IMR-90 (cell line): ENCODE data around the gene ESYT1. TPM values are rescaled to one million over a fixed set of nuclear protein-coding genes. Genes with fewer than 3 reads are reported as not detected.

ENCODE experiments used
- ATAC-seq: fragments of 200-7000 bp; cut with Tn5 transposase; 2 replicates; pipeline ENCODE4 v1.9.1; 2020; ENCODE audit warnings: low read depth, mild to moderate bottlenecking, moderate library complexity
- BruUV-seq: library from RNA; stranded (reverse); fragments of 400-500 nt; replicated peaks from 2 replicates; lab custom pipeline; 2021; lab: Mats Ljungman, UMichigan
- CTCF ChIA-PET: fragments of 300-600 bp; formaldehyde crosslinking; extraction: SDS; loops from one replicate; lab custom pipeline; 2021; ENCODE audit warnings: antibody characterized with exemption; lab: Yijun Ruan, JAX
- POLR2A ChIA-PET: fragments of 300-600 bp; sonication (Branson Sonifier 250); formaldehyde crosslinking; loops from one replicate; lab custom pipeline; 2022; ENCODE audit warnings: antibody characterized with exemption; ENCODE audit not compliant: unreplicated experiment; lab: Charles Lee
- DNase-seq: peaks from one replicate; pipeline ENCODE4 v3.0.0; 2013
- H2AFZ ChIP-seq: replicated peaks from 2 replicates; pipeline ENCODE3; 2013; ENCODE audit warnings: low read length, mild to moderate bottlenecking; ENCODE audit not compliant: poor library complexity
- H2AK5ac ChIP-seq: 2 replicates; pipeline ENCODE4 v1.6.1; 2013; ENCODE audit warnings: low read depth, low read length, inconsistent platforms
- H2AK9ac ChIP-seq: replicated peaks from 2 replicates; pipeline ENCODE3; 2013; ENCODE audit warnings: mild to moderate bottlenecking, low read depth, low read length, moderate library complexity; ENCODE audit not compliant: poor library complexity
- H2BK120ac ChIP-seq: 2 replicates; pipeline ENCODE4 v1.6.1; 2013; ENCODE audit warnings: low read depth, low read length, inconsistent platforms
- H2BK15ac ChIP-seq: 3 replicates; pipeline ENCODE4 v1.6.1; 2013; ENCODE audit warnings: low read depth, low read length, inconsistent platforms
- H2BK20ac ChIP-seq: 2 replicates; pipeline ENCODE4 v1.6.1; 2013; ENCODE audit warnings: low read depth, mild to moderate bottlenecking, inconsistent platforms, low read length, moderate library complexity
- H2BK5ac ChIP-seq: 2 replicates; pipeline ENCODE4 v1.6.1; 2013; ENCODE audit warnings: mild to moderate bottlenecking, low read depth, low read length, inconsistent platforms; ENCODE audit not compliant: poor library complexity, severe bottlenecking
- H3K14ac ChIP-seq: replicated peaks from 2 replicates; pipeline ENCODE4 v1.6.1; 2013; ENCODE audit warnings: low read depth, low read length, inconsistent platforms
- H3K18ac ChIP-seq: 2 replicates; pipeline ENCODE4 v1.6.1; 2013; ENCODE audit warnings: low read depth, low read length, control low read depth
- H3K23ac ChIP-seq: 2 replicates; pipeline ENCODE4 v1.6.1; 2013; ENCODE audit warnings: low read depth, low read length, inconsistent platforms
- H3K27ac ChIP-seq: 2 replicates; pipeline ENCODE4 v1.5.1; 2013; ENCODE audit warnings: mild to moderate bottlenecking, control low read depth, low read length; ENCODE audit not compliant: insufficient read depth
- H3K27me3 ChIP-seq: 2 replicates; pipeline ENCODE4 v1.6.1; 2013; ENCODE audit warnings: low read length; ENCODE audit not compliant: control insufficient read depth, insufficient read depth
- H3K36me3 ChIP-seq: 2 replicates; pipeline ENCODE4 v1.6.1; 2013; ENCODE audit warnings: low read length, mixed read lengths; ENCODE audit not compliant: control insufficient read depth, insufficient read depth
- H3K4ac ChIP-seq: 2 replicates; pipeline ENCODE4 v1.6.1; 2013; ENCODE audit warnings: low read depth, low read length, inconsistent platforms
- H3K4me1 ChIP-seq: 2 replicates; pipeline ENCODE4 v1.6.1; 2013; ENCODE audit warnings: low read length, mixed read lengths; ENCODE audit not compliant: control insufficient read depth, insufficient read depth
- H3K4me2 ChIP-seq: 2 replicates; pipeline ENCODE4 v1.6.1; 2013; ENCODE audit warnings: low read depth, mild to moderate bottlenecking, control low read depth, low read length, moderate library complexity
- H3K4me3 ChIP-seq: 2 replicates; pipeline ENCODE4 v1.5.1; 2013; ENCODE audit warnings: low read depth, mild to moderate bottlenecking, control low read depth, low read length, moderate library complexity; ENCODE audit not compliant: insufficient read depth
- H3K56ac ChIP-seq: 2 replicates; pipeline ENCODE4 v1.6.1; 2013; ENCODE audit warnings: low read length, inconsistent platforms; ENCODE audit not compliant: insufficient read depth; ENCODE audit errors: extremely low read depth
- H3K79me1 ChIP-seq, 2 experiments: 2 replicates each; pipeline ENCODE4 v1.6.1; 2013; ENCODE audit warnings: low read length in 2 of 2, inconsistent platforms in 1 of 2, low read depth in 1 of 2
- H3K9ac ChIP-seq: 2 replicates; pipeline ENCODE4 v1.6.1; 2013; ENCODE audit warnings: low read depth, low read length, control low read depth
- H3K9me1 ChIP-seq: 2 replicates; pipeline ENCODE4 v1.6.1; 2013; ENCODE audit warnings: low read length, inconsistent platforms; ENCODE audit not compliant: insufficient read depth
- H3K9me3 ChIP-seq: 2 replicates; pipeline ENCODE4 v1.6.1; 2013; ENCODE audit warnings: low read length; ENCODE audit not compliant: control insufficient read depth, insufficient read depth
- H4K20me1 ChIP-seq: 2 replicates; pipeline ENCODE4 v1.6.1; 2013; ENCODE audit warnings: low read length, inconsistent platforms; ENCODE audit not compliant: insufficient read depth
- H4K5ac ChIP-seq: 2 replicates; pipeline ENCODE4 v1.6.1; 2013; ENCODE audit warnings: mild to moderate bottlenecking, low read depth, low read length, control low read depth
- H4K8ac ChIP-seq, 2 experiments: 2 replicates each; pipeline ENCODE4 v1.6.1; 2013; ENCODE audit warnings: low read depth in 2 of 2, low read length in 2 of 2, control low read depth in 1 of 2, inconsistent platforms in 1 of 2
- H4K91ac ChIP-seq: 2 replicates; pipeline ENCODE4 v1.6.1; 2013; ENCODE audit warnings: low read depth, low read length, inconsistent platforms; ENCODE audit not compliant: insufficient read depth
- BHLHE40 ChIP-seq: fragments of 150-350 bp; IDR thresholded peaks from 2 replicates; pipeline ENCODE4 v1.6.1; 2016; ENCODE audit warnings: mild to moderate bottlenecking, low read depth, low read length
- CTCF ChIP-seq: conservative IDR thresholded peaks from 2 replicates; pipeline ENCODE4 v1.5.1; 2012; ENCODE audit warnings: mild to moderate bottlenecking, low read depth, low read length, improper control_type of control experiment
- FOS ChIP-seq: fragments of 150-350 bp; IDR thresholded peaks from 2 replicates; pipeline ENCODE4 v1.6.1; 2016; ENCODE audit warnings: low read depth, low read length
- MAFK ChIP-seq: IDR thresholded peaks from 2 replicates; pipeline ENCODE4 v1.6.1; 2012; ENCODE audit warnings: low read depth, low read length, improper control_type of control experiment
- MAZ ChIP-seq: IDR thresholded peaks from 2 replicates; pipeline ENCODE4 v1.6.1; 2012; ENCODE audit warnings: low read depth, mild to moderate bottlenecking, low read length, improper control_type of control experiment, moderate library complexity, borderline replicate concordance
- RCOR1 ChIP-seq: IDR thresholded peaks from 2 replicates; pipeline ENCODE4 v1.6.1; 2012; ENCODE audit warnings: mild to moderate bottlenecking, low read length, improper control_type of control experiment; ENCODE audit not compliant: insufficient replicate concordance
- RFX5 ChIP-seq: IDR thresholded peaks from 2 replicates; pipeline ENCODE4 v1.8.0; 2012; ENCODE audit warnings: low read depth, mild to moderate bottlenecking, low read length, moderate library complexity
- SMC3 ChIP-seq: fragments of 150-350 bp; IDR thresholded peaks from 2 replicates; pipeline ENCODE4 v1.6.1; 2016; ENCODE audit warnings: low read depth, mild to moderate bottlenecking, antibody characterized with exemption, low read length, moderate library complexity
- whole genome bisulfite sequencing, 2 experiments: methylation state at CpG; one replicate each; pipeline versions ENCODE4 v1.1.5 to v1.1.7; 2013; ENCODE audit warnings: missing lambda C conversion rate in 2 of 2; ENCODE audit not compliant: insufficient read length in 1 of 2; ENCODE audit errors: extremely low coverage in 2 of 2; 5-methylcytosine and 5-hydroxymethylcytosine counted together
- dilution Hi-C: fragments of 300-500 bp; cut with HindIII; formaldehyde crosslinking; loops from one replicate; pipeline ENCODE4 v1.14.3; 2018; ENCODE audit warnings: low sequenced_read_pairs; ENCODE audit not compliant: unreplicated experiment
- in situ Hi-C: fragments of 300-500 bp; cut with MboI; formaldehyde crosslinking; loops from 3 replicates; pipeline ENCODE4 v1.14.3; 2019; ENCODE audit warnings: low sequenced_read_pairs, inconsistent platforms, mixed read lengths
- intact Hi-C: fragments of 100-400 bp; cut with micrococcal nuclease; formaldehyde crosslinking; loops from 2 replicates; pipeline ENCODE4 v1.10.0; 2022
- polyA plus RNA-seq, 3 experiments: library from polyadenylated mRNA; depleted of rRNA; stranded (reverse); fragments of >200 nt; gene quantifications; 2 replicates each; pipeline ENCODE4 v1.2.3, GENCODE V29; 2012; ENCODE audit warnings: low replicate concordance in 1 of 3
- total RNA-seq: library from RNA; depleted of rRNA; stranded (reverse); fragments of >200 nt; gene quantifications from 2 replicates; pipeline ENCODE4 v1.2.3, GENCODE V29; 2012

The ESYT1 gene
- total and polyA plus RNA-seq, 2 of the 4 experiments (the other 2 are of a cell fraction) = 150 to 153 TPM

- Histone ChIP-seq H3K4me2 (no peak overlapping the region), H2BK120ac (no peak overlapping the region), H3K9ac (no peak overlapping the region), H3K27me3 (peaks cover 33% of the 10 kb centered on the region), H4K8ac (no peak overlapping the region), H2BK5ac (no peak overlapping the region), H2AK5ac (no peak overlapping the region), H3K4me3 (no peak overlapping the region), H2AK9ac (no peak overlapping the region), H3K18ac (no peak overlapping the region), H3K9me3 (no peaks in the 10 kb centered on the region), H2AFZ (no peak overlapping the region), H2BK15ac (no peak overlapping the region), H3K56ac (no peak overlapping the region), H4K20me1 (no peaks in the 10 kb centered on the region), H3K4ac (no peak overlapping the region), H2BK20ac (no peak overlapping the region), H3K27ac (no peak overlapping the region), H4K5ac (no peak overlapping the region), H3K4me1 (no peaks in the 10 kb centered on the region), H3K23ac (no peak overlapping the region), H4K91ac (no peak overlapping the region), H3K9me1 (0 out of 2 replicates have a peak, but pooled peaks cover 3% of the 10 kb centered on the region), H3K79me1 (no peaks in the 10 kb centered on the region), H3K14ac (no peak overlapping the region), H3K36me3 (no peaks in the 10 kb centered on the region)
- in situ Hi-C loops (no loop called here), intact Hi-C loops (no loop called here), dilution Hi-C loops (no loop called here)
- DNase-seq (no peak), ATAC-seq (no peak)
- no peak for TF ChIP-seq MAZ
- TF ChIP-seq MAFK = no peak
- TF ChIP-seq FOS = no peak
- no peak for TF ChIP-seq CTCF
- TF ChIP-seq BHLHE40 = no peak
- TF ChIP-seq SMC3 = no peak
- TF ChIP-seq RFX5 = no peak
- no peak for TF ChIP-seq RCOR1
- no TSS peak for BruUV-seq
- ChIA-PET POLR2A (no interaction called here), CTCF (interaction anchor here (0.8 kb wide), 1 partner anchor 18 kb away, joined by 3 read pairs; the partner anchor contains the start of gene PA2G4)
- WGBS, 2 experiments = no CpG with 5 or more reads among the region's 3 CpGs
Observed at GRCh38 chr12:56086096-56086495, 42.0 kb upstream of the ESYT1 start.
